Epithelial cell of proximal tubule (primary cell): ENCODE results near the gene PATJ. TPM values are rescaled to one million over a fixed set of nuclear protein-coding genes. Genes with fewer than 3 reads are reported as not detected.
"Not testable (repeated sequence)": the region's sequence is repeated elsewhere in the genome, so short reads cannot be mapped to it uniquely, and the experiment has no call there.

Experiments
- DNase-seq: peaks from one replicate; pipeline ENCODE4 v3.0.0-alpha.2; 2011; ENCODE audit warnings: low read depth
- H3K4me3 ChIP-seq: 2 replicates; pipeline ENCODE4 v1.5.1; 2011; ENCODE audit warnings: low read depth, mild to moderate bottlenecking, low read length
- total RNA-seq: library from RNA; depleted of rRNA; stranded (reverse); fragments of >200 nt; gene quantifications from 2 replicates; pipeline ENCODE4 v1.2.3, GENCODE V29; 2015
- TF ChIP-seq, protein P1 (sequence below): conservative IDR thresholded peaks from 2 replicates; pipeline ENCODE4 v1.5.1; 2012; ENCODE audit warnings: low read depth, mild to moderate bottlenecking, low read length

PATJ gene
- total RNA-seq, 1 donor from 2014 or later: 42.1 TPM

DNA sequence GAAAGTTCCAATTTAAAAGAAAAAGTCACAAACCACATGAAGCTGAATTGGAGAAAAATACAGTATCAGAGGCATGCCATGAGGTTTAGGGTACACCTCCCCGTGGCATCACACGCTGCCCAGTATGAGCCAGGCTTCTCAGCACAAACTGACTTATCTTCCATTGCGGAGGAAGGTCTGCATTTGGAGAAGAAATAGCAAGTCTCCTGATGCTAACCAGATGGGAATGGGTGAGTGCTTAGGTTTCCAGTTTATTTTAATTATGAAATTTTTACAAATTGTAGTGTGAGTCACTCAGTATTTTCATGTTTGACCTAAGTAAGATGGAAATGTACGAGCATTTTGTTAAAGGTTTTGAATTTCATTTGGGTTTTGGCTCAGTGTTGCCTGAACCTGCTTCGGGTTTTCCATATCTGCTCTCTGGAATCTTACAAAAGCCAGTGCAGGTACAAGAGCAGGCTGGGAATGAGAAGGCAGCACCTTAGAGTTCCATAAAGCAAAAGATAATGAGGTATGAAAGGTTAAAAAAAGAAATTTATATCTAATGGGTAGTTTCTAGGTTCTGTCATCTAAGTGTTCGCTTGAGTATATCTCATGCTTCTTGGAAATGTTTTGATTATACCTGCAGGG lies 213.9 kb downstream of the PATJ start:
- TF ChIP-seq, protein P1, sequence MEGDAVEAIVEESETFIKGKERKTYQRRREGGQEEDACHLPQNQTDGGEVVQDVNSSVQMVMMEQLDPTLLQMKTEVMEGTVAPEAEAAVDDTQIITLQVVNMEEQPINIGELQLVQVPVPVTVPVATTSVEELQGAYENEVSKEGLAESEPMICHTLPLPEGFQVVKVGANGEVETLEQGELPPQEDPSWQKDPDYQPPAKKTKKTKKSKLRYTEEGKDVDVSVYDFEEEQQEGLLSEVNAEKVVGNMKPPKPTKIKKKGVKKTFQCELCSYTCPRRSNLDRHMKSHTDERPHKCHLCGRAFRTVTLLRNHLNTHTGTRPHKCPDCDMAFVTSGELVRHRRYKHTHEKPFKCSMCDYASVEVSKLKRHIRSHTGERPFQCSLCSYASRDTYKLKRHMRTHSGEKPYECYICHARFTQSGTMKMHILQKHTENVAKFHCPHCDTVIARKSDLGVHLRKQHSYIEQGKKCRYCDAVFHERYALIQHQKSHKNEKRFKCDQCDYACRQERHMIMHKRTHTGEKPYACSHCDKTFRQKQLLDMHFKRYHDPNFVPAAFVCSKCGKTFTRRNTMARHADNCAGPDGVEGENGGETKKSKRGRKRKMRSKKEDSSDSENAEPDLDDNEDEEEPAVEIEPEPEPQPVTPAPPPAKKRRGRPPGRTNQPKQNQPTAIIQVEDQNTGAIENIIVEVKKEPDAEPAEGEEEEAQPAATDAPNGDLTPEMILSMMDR: no peak
- no peak overlapping the region for H3K4me3 ChIP-seq
- DNase-seq: no peak

DNA sequence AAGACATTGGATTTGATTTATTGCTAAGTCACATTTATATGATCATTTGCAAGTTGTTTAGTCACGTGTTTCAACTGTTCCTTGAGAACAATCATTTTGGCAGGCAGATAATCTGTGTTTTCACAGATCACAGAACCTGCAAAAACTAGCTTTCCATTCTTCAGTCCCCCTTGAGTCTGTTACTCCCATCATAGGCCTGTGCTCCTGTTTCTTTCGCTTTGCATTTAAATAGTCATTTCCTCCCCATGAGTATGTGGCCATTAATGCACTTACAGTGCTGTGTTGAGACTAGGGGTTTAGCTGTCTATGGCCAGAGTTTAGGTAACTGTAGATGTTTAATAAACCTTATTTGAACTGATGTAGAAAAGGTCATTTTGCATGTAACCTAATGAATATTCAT lies 214.5 kb downstream of the PATJ start:
- DNase-seq: no peak
- H3K4me3 ChIP-seq: no peak overlapping the region
- TF ChIP-seq, protein P1: no peak

DNA sequence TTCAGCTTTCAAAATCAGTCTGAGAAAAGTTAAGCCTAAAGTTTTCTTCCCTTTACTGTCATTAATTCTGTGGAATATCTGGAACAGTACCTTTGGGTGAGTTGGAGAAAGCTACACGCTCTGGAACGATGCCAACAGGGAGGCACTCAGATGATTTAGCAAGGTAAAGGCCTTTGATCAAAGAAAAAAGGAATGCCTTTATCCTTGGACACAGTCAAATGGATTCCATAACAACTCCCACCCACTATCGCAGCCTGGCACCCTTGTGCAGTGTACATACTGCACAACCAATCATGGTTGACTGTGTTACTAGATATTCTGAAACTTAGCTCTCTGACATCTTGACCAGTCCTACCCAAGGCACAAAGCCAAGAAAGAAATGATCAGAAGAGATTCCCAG lies 218.7 kb downstream of the PATJ start:
- DNase-seq: no peak
- no peak overlapping the region for H3K4me3 ChIP-seq
- TF ChIP-seq, protein P1: no peak

DNA sequence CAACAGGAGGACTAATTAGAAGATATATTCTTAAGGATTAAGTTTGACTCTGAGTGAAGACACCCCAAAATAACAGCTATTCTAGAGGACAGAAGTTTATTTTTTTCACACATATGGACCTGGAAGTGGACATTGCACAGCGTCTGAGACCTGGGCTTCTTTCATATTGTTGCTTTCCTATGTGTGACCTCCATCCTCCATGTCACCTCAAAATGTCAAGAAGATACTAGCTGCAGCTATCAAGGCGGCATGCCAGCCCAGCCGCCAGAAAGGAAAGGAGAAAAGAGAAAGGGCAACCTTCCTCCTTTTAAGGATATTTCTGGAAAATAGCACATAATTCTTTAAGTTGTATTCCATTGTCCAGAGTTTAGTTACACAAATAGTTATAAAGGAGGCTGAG lies 220.4 kb downstream of the PATJ start:
- TF ChIP-seq, protein P1: no peak
- no peak for DNase-seq
- H3K4me3 ChIP-seq: no peak overlapping the region

DNA sequence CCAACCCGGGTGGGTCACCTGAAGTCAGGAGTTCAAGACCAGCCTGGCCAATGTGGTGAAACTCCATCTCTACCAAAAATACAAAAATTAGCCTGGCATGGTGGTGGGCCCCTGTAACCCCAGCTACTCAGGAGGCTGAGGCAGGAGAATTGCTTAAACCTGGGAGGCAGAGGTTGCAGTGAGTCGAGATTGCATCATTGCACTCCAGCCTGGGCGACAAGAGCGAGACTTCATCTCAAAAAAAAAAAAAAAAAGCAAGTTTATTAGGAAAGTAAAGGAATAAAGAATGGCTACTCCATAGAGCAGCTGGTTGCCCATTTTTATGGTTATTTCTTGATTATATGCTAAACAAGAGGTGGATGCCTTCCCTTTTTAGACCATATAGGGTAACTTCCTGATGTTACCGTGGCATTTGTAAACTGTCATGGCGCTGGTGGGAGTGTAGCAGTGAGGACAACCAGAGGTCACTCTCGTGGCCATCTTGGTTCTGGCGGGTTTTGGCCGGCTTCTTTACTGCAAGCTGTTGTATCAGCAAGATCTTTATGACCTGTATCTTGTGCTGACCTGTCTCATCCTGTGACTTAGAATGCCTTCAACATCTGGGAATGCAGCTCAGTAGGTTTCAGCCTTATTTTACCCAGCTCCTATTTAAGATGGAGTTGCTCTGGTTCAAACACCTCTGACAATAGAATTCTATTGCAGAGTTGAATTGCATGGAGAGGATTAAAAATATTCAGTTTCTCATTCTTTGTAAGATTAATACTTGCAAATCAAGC lies 224.4 kb downstream of the PATJ start:
- not testable (repeated sequence) for DNase-seq, H3K4me3 ChIP-seq

DNA sequence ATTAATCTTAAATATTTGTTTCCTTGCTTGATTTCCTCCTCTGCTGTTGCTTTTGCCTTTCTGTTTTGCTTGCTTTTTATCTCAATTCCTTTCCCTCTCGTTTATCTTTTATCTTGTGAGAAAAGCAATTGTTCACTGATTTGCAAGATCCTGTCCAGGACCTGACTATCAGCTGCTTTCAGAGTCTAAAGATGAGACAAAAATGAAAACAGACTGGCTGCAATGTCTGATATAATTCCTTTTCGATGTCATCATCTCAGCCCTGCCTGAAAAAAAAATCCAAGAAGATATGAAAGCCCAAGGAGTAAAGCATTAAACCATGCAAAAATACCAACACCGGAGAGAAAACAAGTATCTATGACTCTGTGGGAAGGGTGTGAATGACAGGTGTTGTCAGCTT lies 225.5 kb downstream of the PATJ start:
- DNase-seq: no peak
- TF ChIP-seq, protein P1: no peak
- no peak overlapping the region for H3K4me3 ChIP-seq

DNA sequence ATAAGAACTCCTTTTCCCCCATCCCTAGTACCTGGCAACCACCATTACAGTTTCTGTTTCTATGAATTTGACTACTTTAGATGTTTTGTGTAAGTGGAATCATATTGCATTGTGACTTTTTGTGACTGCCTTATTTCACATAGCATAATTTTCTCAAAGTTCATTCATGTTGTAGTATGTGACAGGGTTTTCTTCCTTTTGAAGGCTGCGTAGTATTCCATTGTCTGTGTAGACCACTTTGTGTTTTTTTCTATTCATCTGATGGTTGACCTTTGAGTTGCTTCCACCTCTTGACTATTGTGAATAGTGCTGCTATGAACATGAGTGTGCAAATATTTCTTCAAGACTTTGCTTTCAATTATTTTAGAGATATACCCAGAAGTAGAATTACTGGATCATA lies 226.6 kb downstream of the PATJ start:
- TF ChIP-seq, protein P1: no peak
- no peak for DNase-seq
- H3K4me3 ChIP-seq: no peak overlapping the region
